ENCODE measurements around the gene RANBP3. TPM values are rescaled to one million over a fixed set of nuclear protein-coding genes. Genes with fewer than 3 reads are reported as not detected.
"Not testable (repeated sequence)": the region's sequence is repeated elsewhere in the genome, so short reads cannot be mapped to it uniquely, and the experiment has no call there.

RANBP3 gene
- total RNA-seq, 6 donors from 2014 or later, result 64.4 to 116 (median 68.5) TPM

- H3K36me3 ChIP-seq, result peaks cover 0 to 63% (median 30%) of the 10 kb centered on the region in 4 donors
- no peak for ATAC-seq (ENCODE audit: low FRiP score in 2 of 2)
- DNase-seq, result no peak
- H3K9me3 ChIP-seq, result no peaks in the 10 kb centered on the region
- H3K4me3 ChIP-seq, result no peak overlapping the region
- H3K27ac ChIP-seq, result no peak overlapping the region
- TF ChIP-seq CTCF (IDR thresholded peaks at IDR 0.05) (no peak), EP300 (IDR thresholded peaks at IDR 0.05) (no peak), POLR2A (IDR thresholded peaks at IDR 0.05) (no peak)
- no peaks in the 10 kb centered on the region for H3K4me1 ChIP-seq
- no peaks in the 10 kb centered on the region for H3K27me3 ChIP-seq
- 95 to 96% methylated on average over 4 to 16 of the region's 16 CpGs for WGBS, 2 donors
Measured at GRCh38 chr19:6010107-6010506, 32.2 kb upstream of the RANBP3 start.

GRCh38 chr19:6007866-6008265 lies 29.9 kb upstream of the RANBP3 start:
- H3K9me3 ChIP-seq, result no peaks in the 10 kb centered on the region
- ATAC-seq (ENCODE audit: low FRiP score in 2 of 2) (no peak), DNase-seq (no peak)
- no peak overlapping the region for H3K27ac ChIP-seq
- 90% methylated on average over 18 to 26 of the region's 26 CpGs for WGBS, 2 donors
- H3K4me1 ChIP-seq, result no peaks in the 10 kb centered on the region
- TF ChIP-seq CTCF (IDR thresholded peaks at IDR 0.05), result no peak
- TF ChIP-seq EP300 (IDR thresholded peaks at IDR 0.05), result no peak
- no peak for TF ChIP-seq POLR2A (IDR thresholded peaks at IDR 0.05)
- no peak for TF ChIP-seq POLR2AphosphoS5 (IDR thresholded peaks at IDR 0.05)
- no peaks in the 10 kb centered on the region for H3K27me3 ChIP-seq
- no peak overlapping the region for H3K4me3 ChIP-seq
- peaks cover 0 to 67% (median 34%) of the 10 kb centered on the region in 4 donors for H3K36me3 ChIP-seq

- TF ChIP-seq CTCF (IDR thresholded peaks at IDR 0.05) (no peak), POLR2A (IDR thresholded peaks at IDR 0.05) (no peak), EP300 (IDR thresholded peaks at IDR 0.05) (no peak), POLR2AphosphoS5 (IDR thresholded peaks at IDR 0.05) (no peak)
- Histone ChIP-seq H3K27ac (no peak overlapping the region), H3K4me1 (no peaks in the 10 kb centered on the region), H3K4me3 (no peak overlapping the region), H3K9me3 (no peaks in the 10 kb centered on the region), H3K27me3 (no peaks in the 10 kb centered on the region), H3K36me3 (peaks cover 0 to 69% (median 40%) of the 10 kb centered on the region in 4 donors)
- DNase-seq (no peak), ATAC-seq (ENCODE audit: low FRiP score in 2 of 2) (no peak)
- 93 to 94% methylated on average over 15 to 20 of the region's 20 CpGs for WGBS, 2 donors
Measured at GRCh38 chr19:6006896-6007295, 29.0 kb upstream of the RANBP3 start.

GRCh38 chr19:6006070-6006446 lies 28.1 kb upstream of the RANBP3 start:
- ATAC-seq (ENCODE audit: low FRiP score in 2 of 2); H3K9me3 ChIP-seq; H3K4me1 ChIP-seq; H3K4me3 ChIP-seq; DNase-seq; H3K27ac ChIP-seq; H3K27me3 ChIP-seq: not testable (repeated sequence)
- H3K36me3 ChIP-seq, result peaks cover 0 to 71% (median 41%) of the 10 kb centered on the region in 4 donors
- WGBS, 2 donors, result 92 to 98% methylated on average over 7 of the region's 7 CpGs

- no peak for ATAC-seq (ENCODE audit: low FRiP score in 2 of 2)
- H3K4me3 ChIP-seq, result no peak overlapping the region
- peaks cover 0 to 72% (median 41%) of the 10 kb centered on the region in 4 donors for H3K36me3 ChIP-seq
- TF ChIP-seq EP300 (IDR thresholded peaks at IDR 0.05) (no peak), CTCF (IDR thresholded peaks at IDR 0.05) (no peak), POLR2A (IDR thresholded peaks at IDR 0.05) (no peak), POLR2AphosphoS5 (IDR thresholded peaks at IDR 0.05) (no peak)
- no peak overlapping the region for H3K27ac ChIP-seq
- DNase-seq, result no peak
- WGBS, 2 donors, result 77 to 89% methylated on average over 12 to 15 of the region's 18 CpGs
- H3K27me3 ChIP-seq, result no peaks in the 10 kb centered on the region
- H3K4me1 ChIP-seq, result no peaks in the 10 kb centered on the region
- H3K9me3 ChIP-seq, result no peaks in the 10 kb centered on the region
Measured at GRCh38 chr19:6005321-6006069, 27.6 kb upstream of the RANBP3 start.

Data from upper lobe of left lung (tissue), 6 donors.